K562 treated with DMSO at 1 percent for 12 hours (cell line): ENCODE measurements around the gene NEK5. TPM values are rescaled to one million over a fixed set of nuclear protein-coding genes. Genes with fewer than 3 reads are reported as not detected.

Experiments
- total RNA-seq: library from RNA; unstranded; fragments of 300-600 nt; gene quantifications from 2 replicates; pipeline ENCODE4 v1.2.3, GENCODE V29; 2022; ENCODE audit not compliant: insufficient read depth

Gene NEK5
- 0.49 TPM in 1 of 2 replicates, not detected in the other for total RNA-seq

GRCh38 chr13:52128714-52129700 lies at the start of gene NEK5:
TSS of gene NEK5 (minus strand) at chr13:52129073. CDS start at chr13:52127482, 1,591 bp downstream.

GRCh38 chr13:52159159-52159982 lies 30.5 kb upstream of the NEK5 start, which contains the start of gene NEK3:
TSS of gene NEK3 (minus strand) at chr13:52159597. CDS start at chr13:52156191, 3,406 bp downstream.

GRCh38 chr13:52024481-52024880 lies 104.4 kb downstream of the NEK5 start, which contains the start of gene UTP14C:
TSS of gene UTP14C (plus strand) at chr13:52024691. CDS start at chr13:52028805, 4,114 bp downstream.

GRCh38 chr13:52011632-52012511 lies 117.0 kb downstream of the NEK5 start, which contains the start of gene ALG11:
TSS of gene ALG11 (plus strand) at chr13:52012398. CDS start at chr13:52012419, 21 bp downstream.

GRCh38 chr13:52010890-52011631 lies 117.8 kb downstream of the NEK5 start, which contains the start of gene ATP7B:
TSS of gene ATP7B (minus strand) at chr13:52011450. CDS start at chr13:52011337, 113 bp downstream.

Other genes with a start within 250 kb of the NEK5 start
- gene ATP7B, start 117.6 kb downstream of the NEK5 start, total RNA-seq: 2.1 and 10.0 TPM in 2 replicates
- gene ALG11, start 116.7 kb downstream of the NEK5 start, total RNA-seq: 6.6 and 13.2 TPM in 2 replicates
- 2.3 and 5.6 TPM in 2 replicates for gene UTP14C, start 104.4 kb downstream of the NEK5 start, total RNA-seq
- 6.8 and 8.8 TPM in 2 replicates for gene NEK3, start 30.5 kb upstream of the NEK5 start, total RNA-seq